Activated naive CD8-positive, alpha-beta T cell treated with anti-CD3 and anti-CD28 coated beads, Interleukin-2, amount 10 ng/mL, durations not matched to agents 7 days and 5 days (primary cell): ENCODE results near the gene GJD3. TPM values are rescaled to one million over a fixed set of nuclear protein-coding genes. Genes with fewer than 3 reads are reported as not detected.

Source experiments
- ATAC-seq: fragments of 150-1000 bp; cut with Tn5 transposase; one replicate; pipeline ENCODE4 v1.10.0; 2021; ENCODE audit warnings: low read depth, moderate library complexity
- POLR2A ChIA-PET: fragments of 350-600 bp; sonication (Branson Sonifier 250); formaldehyde crosslinking; loops from one replicate; lab custom pipeline; 2021; ENCODE audit warnings: antibody characterized with exemption; lab: Charles Lee
- DNase-seq: peaks from one replicate; pipeline ENCODE4 v3.0.0; 2021
- H3K27ac Mint-ChIP-seq: one replicate; pipeline ENCODE4 v1.8.0; 2022; ENCODE audit warnings: mild to moderate bottlenecking, mixed read lengths
- H3K27me3 Mint-ChIP-seq: one replicate; pipeline ENCODE4 v1.8.0; 2022; ENCODE audit warnings: mild to moderate bottlenecking, moderate library complexity, mixed read lengths
- H3K36me3 Mint-ChIP-seq: one replicate; pipeline ENCODE4 v1.8.0; 2021; ENCODE audit warnings: mild to moderate bottlenecking, mixed read lengths
- H3K4me1 Mint-ChIP-seq: one replicate; pipeline ENCODE4 v1.8.0; 2021; ENCODE audit warnings: mixed read lengths
- H3K4me3 Mint-ChIP-seq: one replicate; pipeline ENCODE4 v1.8.0; 2022; ENCODE audit warnings: mild to moderate bottlenecking, moderate library complexity, mixed read lengths
- H3K9me3 Mint-ChIP-seq: one replicate; pipeline ENCODE4 v1.8.0; 2021; ENCODE audit warnings: mixed read lengths
- total RNA-seq, 2 experiments: library from RNA; stranded (reverse); gene quantifications; one replicate each; pipeline ENCODE4 v1.2.3, GENCODE V29; 2021

The GJD3 gene
- total RNA-seq, 2 experiments from 2014 or later = 0.48 TPM; not detected in 1

GRCh38 chr17:40346765-40347158 is 17.8 kb downstream of the GJD3 start:
- H3K9me3 Mint-ChIP-seq = no peaks in the 10 kb centered on the region
- POLR2A ChIA-PET = interaction anchor here (0.5 to 1.8 kb wide), 2 partner anchors 40 to 68 kb away, joined by 5 read pairs; no protein-coding TSS in a partner anchor
- H3K4me3 Mint-ChIP-seq = peak overlapping the region; percentile 67
- peak overlapping the region; percentile 58 for H3K27ac Mint-ChIP-seq
- peaks cover 57% of the 10 kb centered on the region for H3K4me1 Mint-ChIP-seq
- H3K36me3 Mint-ChIP-seq = peaks cover 24% of the 10 kb centered on the region
- no peak for DNase-seq
- H3K27me3 Mint-ChIP-seq = no peaks in the 10 kb centered on the region
- ATAC-seq = no peak

DNA sequence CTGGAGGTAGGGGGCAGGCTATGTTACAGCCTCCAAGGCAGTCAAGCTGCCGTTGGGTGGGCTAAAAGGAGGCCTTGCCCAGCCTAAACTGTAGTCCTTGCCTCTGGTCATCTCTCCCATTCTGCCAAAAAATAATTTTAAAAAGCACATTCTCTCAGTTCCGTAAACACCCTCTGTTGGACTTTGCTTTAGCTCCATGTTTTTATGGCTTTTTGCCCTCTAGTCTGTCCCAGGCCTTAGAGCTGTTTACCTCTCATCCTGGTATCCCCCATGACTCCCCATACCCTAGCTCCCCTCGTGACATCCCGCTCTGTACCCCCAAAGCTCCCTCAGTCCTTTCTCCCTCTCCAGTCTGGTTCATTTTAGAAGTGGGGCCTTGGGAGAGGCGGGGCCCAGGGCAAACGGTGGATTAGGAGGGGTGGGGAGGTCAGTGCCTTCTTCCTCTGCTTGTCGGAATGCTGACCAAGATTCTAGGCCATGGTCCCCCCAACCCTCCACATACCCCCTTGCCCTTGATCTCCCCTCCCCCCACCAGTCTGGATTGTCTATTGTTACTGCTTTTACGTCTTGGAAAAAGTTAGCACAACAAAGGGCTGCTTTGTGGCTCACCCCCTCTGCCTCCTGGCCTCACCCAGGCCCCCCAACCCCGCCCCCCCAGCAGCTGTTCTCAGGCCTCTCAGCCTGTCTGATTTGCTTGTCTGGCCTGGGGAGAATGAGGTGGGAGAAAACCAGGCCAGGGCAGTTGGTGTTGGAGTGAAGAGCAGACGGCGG is 18.4 kb downstream of the GJD3 start:
- no peaks in the 10 kb centered on the region for H3K27me3 Mint-ChIP-seq
- H3K36me3 Mint-ChIP-seq = peaks cover 25% of the 10 kb centered on the region
- no peaks in the 10 kb centered on the region for H3K9me3 Mint-ChIP-seq
- ATAC-seq = no peak
- peaks cover 57% of the 10 kb centered on the region for H3K4me1 Mint-ChIP-seq
- H3K27ac Mint-ChIP-seq = peak overlapping the region; percentile 77
- POLR2A ChIA-PET = interaction anchor here (1.1 to 8.7 kb wide), 7 partner anchors 16 to 195 kb away, joined by 3 to 170 read pairs (median 4); partner anchors contain the start of gene TOP2A
- DNase-seq = no peak
- H3K4me3 Mint-ChIP-seq = peak overlapping the region; percentile 67

GRCh38 chr17:40345161-40345993 is 19.2 kb downstream of the GJD3 start:
- H3K9me3 Mint-ChIP-seq = no peaks in the 10 kb centered on the region
- H3K27ac Mint-ChIP-seq = peak overlapping the region; percentile 56
- ATAC-seq (peak; percentile 27), DNase-seq (no peak)
- no peaks in the 10 kb centered on the region for H3K27me3 Mint-ChIP-seq
- peaks cover 29% of the 10 kb centered on the region for H3K36me3 Mint-ChIP-seq
- peaks cover 63% of the 10 kb centered on the region for H3K4me1 Mint-ChIP-seq
- H3K4me3 Mint-ChIP-seq = peak overlapping the region; percentile 68
- POLR2A ChIA-PET = interaction anchor here (0.5 to 8.7 kb wide), 9 partner anchors 17 to 1344 kb away, joined by 3 to 170 read pairs (median 3); partner anchors contain the start of genes EIF1 and TOP2A

GRCh38 chr17:40344421-40345160 is 19.9 kb downstream of the GJD3 start:
- POLR2A ChIA-PET = interaction anchor here (0.5 to 8.7 kb wide), 7 partner anchors 18 to 1344 kb away, joined by 3 to 170 read pairs (median 3); partner anchors contain the start of genes EIF1 and TOP2A
- Mint-ChIP-seq H3K36me3 (peaks cover 32% of the 10 kb centered on the region), H3K27ac (peak overlapping the region; percentile 56), H3K4me1 (peaks cover 65% of the 10 kb centered on the region), H3K27me3 (no peaks in the 10 kb centered on the region), H3K4me3 (peak overlapping the region; percentile 68), H3K9me3 (no peaks in the 10 kb centered on the region)
- DNase-seq = no peak
- ATAC-seq = no peak

DNA sequence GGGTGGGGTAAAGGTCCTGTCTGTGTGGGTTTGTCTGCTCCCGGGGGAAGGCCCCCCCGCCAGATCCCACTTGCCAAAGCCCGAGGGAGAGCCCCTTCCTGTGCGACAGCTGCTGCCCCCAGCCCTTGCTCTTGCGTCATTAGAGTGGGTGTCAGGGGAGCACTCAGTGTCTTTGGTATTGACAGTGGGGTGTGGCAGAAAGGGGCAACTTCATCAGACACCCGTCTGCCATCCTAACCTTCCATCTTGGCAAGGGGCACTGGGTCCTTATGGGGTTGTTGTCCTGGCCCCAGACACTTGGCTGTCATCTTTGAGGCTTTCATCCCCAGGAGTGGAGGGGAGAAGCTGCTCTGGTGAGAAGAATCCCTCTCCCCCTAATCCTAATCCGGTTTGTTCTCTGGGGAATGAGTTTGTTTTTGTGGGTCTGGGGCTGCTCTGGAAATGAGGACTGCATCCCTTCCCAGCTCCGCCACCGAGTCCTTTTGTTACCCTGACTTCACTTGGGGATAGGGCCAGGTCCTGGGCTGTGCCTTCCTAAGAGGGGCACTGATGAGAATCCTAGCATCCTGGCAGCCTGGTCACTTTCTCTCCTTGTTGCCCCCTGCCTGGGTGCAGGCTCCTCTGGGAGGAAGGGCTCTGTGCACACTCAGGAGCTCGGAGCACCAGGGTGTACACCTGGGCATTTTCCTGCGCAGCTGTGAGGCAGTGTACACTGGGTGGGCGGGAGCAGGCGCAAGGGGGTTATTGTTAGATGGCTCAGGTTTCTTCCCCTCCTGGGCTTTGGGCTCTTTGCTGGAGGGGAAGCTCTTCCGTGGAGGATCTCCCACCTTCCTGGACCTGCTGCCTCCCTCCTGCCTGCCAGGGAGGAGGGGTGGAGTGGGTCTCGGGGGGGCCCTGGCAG is 21.1 kb downstream of the GJD3 start:
- DNase-seq (no peak), ATAC-seq (no peak)
- Mint-ChIP-seq H3K4me3 (peak overlapping the region; percentile 84), H3K36me3 (peaks cover 30% of the 10 kb centered on the region), H3K9me3 (no peaks in the 10 kb centered on the region), H3K27ac (peak overlapping the region; percentile 60), H3K27me3 (no peaks in the 10 kb centered on the region), H3K4me1 (peaks cover 65% of the 10 kb centered on the region)
- POLR2A ChIA-PET = interaction anchor here (1.3 to 8.7 kb wide), 2 partner anchors 18 to 28 kb away, joined by 3 to 170 read pairs; no protein-coding TSS in a partner anchor

GRCh38 chr17:40342504-40343218 is 21.9 kb downstream of the GJD3 start:
- POLR2A ChIA-PET = interaction anchor here (8.7 kb wide), 1 partner anchor 17 kb away, joined by 170 read pairs; no protein-coding TSS in a partner anchor
- peak overlapping the region; percentile 73 for H3K27ac Mint-ChIP-seq
- H3K27me3 Mint-ChIP-seq = no peaks in the 10 kb centered on the region
- ATAC-seq = no peak
- no peak for DNase-seq
- H3K4me1 Mint-ChIP-seq = peaks cover 65% of the 10 kb centered on the region
- H3K36me3 Mint-ChIP-seq = peaks cover 34% of the 10 kb centered on the region
- peaks cover 1% of the 10 kb centered on the region for H3K9me3 Mint-ChIP-seq
- peak overlapping the region; percentile 84 for H3K4me3 Mint-ChIP-seq

- POLR2A ChIA-PET = interaction anchor here (8.7 kb wide), 1 partner anchor 16 kb away, joined by 170 read pairs; no protein-coding TSS in a partner anchor
- peaks cover 1% of the 10 kb centered on the region for H3K9me3 Mint-ChIP-seq
- H3K36me3 Mint-ChIP-seq = peaks cover 40% of the 10 kb centered on the region
- peaks cover 66% of the 10 kb centered on the region for H3K4me1 Mint-ChIP-seq
- peak overlapping the region; percentile 84 for H3K4me3 Mint-ChIP-seq
- H3K27ac Mint-ChIP-seq = peak overlapping the region; percentile 73
- H3K27me3 Mint-ChIP-seq = no peaks in the 10 kb centered on the region
- DNase-seq = no peak
- ATAC-seq = no peak
These were observed 22.6 kb downstream of the GJD3 start for GRCh38 chr17:40341808-40342503.

GRCh38 chr17:40340880-40341807 is 23.4 kb downstream of the GJD3 start:
- Mint-ChIP-seq H3K27me3 (no peaks in the 10 kb centered on the region), H3K4me1 (peaks cover 65% of the 10 kb centered on the region), H3K9me3 (peaks cover 1% of the 10 kb centered on the region), H3K36me3 (peaks cover 40% of the 10 kb centered on the region), H3K27ac (peak overlapping the region; percentile 87), H3K4me3 (peak overlapping the region; percentile 84)
- POLR2A ChIA-PET = interaction anchor here (0.9 to 8.7 kb wide), 4 partner anchors 16 to 38 kb away, joined by 3 to 170 read pairs (median 4); no protein-coding TSS in a partner anchor
- ATAC-seq (peak; percentile 81), DNase-seq (peak; percentile 85)

DNA sequence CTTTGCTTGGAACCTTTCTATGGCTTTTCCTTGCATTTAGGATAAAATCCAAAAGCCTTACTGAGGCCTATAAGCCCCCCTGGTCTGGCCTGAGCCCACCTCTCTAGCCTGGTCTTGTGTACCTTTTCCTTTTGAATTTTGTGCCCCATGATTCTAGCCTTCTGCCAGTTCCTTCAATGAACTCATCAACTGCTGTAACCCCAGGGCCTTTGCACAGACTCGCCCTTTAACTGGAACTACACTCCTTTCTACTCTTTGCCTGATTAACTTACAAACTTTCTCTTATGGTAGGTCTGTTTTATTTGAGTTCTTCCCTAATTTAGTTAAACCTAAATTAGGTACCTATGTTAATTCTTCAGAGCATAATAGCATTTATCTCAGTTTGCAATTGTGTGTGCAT is 24.2 kb downstream of the GJD3 start:
- POLR2A ChIA-PET = interaction anchor here (8.7 kb wide), 1 partner anchor 15 kb away, joined by 170 read pairs; no protein-coding TSS in a partner anchor
- Mint-ChIP-seq H3K27me3 (no peaks in the 10 kb centered on the region), H3K4me3 (no peak overlapping the region), H3K4me1 (peaks cover 62% of the 10 kb centered on the region), H3K36me3 (peaks cover 40% of the 10 kb centered on the region), H3K27ac (peak overlapping the region; percentile 87), H3K9me3 (peaks cover 1% of the 10 kb centered on the region)
- DNase-seq (no peak), ATAC-seq (no peak)
